Measurements from ENCODE around the gene TOGARAM2.

The TOGARAM2 gene

GRCh38 chr2:29053670-29054400 lies 72.7 kb downstream of the TOGARAM2 start:
- TF ChIP-seq CTCF (IDR thresholded peaks at IDR 0.05), result no peak
- DNase-seq (ENCODE audit: low spot score), result no peak

GRCh38 chr2:29054430-29054829 lies 73.3 kb downstream of the TOGARAM2 start:
- Histone ChIP-seq H3K27ac (no peak overlapping the region), H3K4me3 (no peak overlapping the region)
- no peak for TF ChIP-seq CTCF (IDR thresholded peaks at IDR 0.05)
- no peak for DNase-seq (ENCODE audit: low spot score)

More at GRCh38 chr2:29053670-29054400, 72.7 kb downstream of the TOGARAM2 start:
- H3K4me3 ChIP-seq, result no peak overlapping the region
- H3K27ac ChIP-seq, result no peak overlapping the region

- no peak overlapping the region for H3K27ac ChIP-seq
- H3K4me3 ChIP-seq, result no peak overlapping the region
- DNase-seq (ENCODE audit: low spot score), result no peak
- TF ChIP-seq CTCF (IDR thresholded peaks at IDR 0.05), result no peak
Observed at GRCh38 chr2:29055601-29056000, 74.5 kb downstream of the TOGARAM2 start.

GRCh38 chr2:29056452-29056851 lies 75.4 kb downstream of the TOGARAM2 start:
- TF ChIP-seq CTCF (IDR thresholded peaks at IDR 0.05), result no peak
- Histone ChIP-seq H3K27ac (no peak overlapping the region), H3K4me3 (no peak overlapping the region)
- no peak for DNase-seq (ENCODE audit: low spot score)

GRCh38 chr2:29057006-29057405 lies 75.9 kb downstream of the TOGARAM2 start:
- H3K27ac ChIP-seq, result no peak overlapping the region
- no peak overlapping the region for H3K4me3 ChIP-seq
- no peak for TF ChIP-seq CTCF (IDR thresholded peaks at IDR 0.05)
- DNase-seq (ENCODE audit: low spot score), result no peak

- no peak for DNase-seq (ENCODE audit: low spot score)
- TF ChIP-seq CTCF (IDR thresholded peaks at IDR 0.05), result no peak
- H3K4me3 ChIP-seq, result no peak overlapping the region
- no peak overlapping the region for H3K27ac ChIP-seq
Observed at GRCh38 chr2:29059624-29060023, 78.5 kb downstream of the TOGARAM2 start.

- no peak overlapping the region for H3K4me3 ChIP-seq
- DNase-seq (ENCODE audit: low spot score), result no peak
- H3K27ac ChIP-seq, result no peak overlapping the region
- TF ChIP-seq CTCF (IDR thresholded peaks at IDR 0.05), result no peak
Observed at GRCh38 chr2:29060441-29060840, 79.3 kb downstream of the TOGARAM2 start.
